Measurements from ENCODE around the gene ENDOV.
"Not testable (repeated sequence)": the region's sequence is repeated elsewhere in the genome, so short reads cannot be mapped to it uniquely, and the experiment has no call there.

Gene ENDOV

GRCh38 chr17:80389011-80389995 lies 25.7 kb upstream of the ENDOV start:
- DNase-seq, result no peak

DNA sequence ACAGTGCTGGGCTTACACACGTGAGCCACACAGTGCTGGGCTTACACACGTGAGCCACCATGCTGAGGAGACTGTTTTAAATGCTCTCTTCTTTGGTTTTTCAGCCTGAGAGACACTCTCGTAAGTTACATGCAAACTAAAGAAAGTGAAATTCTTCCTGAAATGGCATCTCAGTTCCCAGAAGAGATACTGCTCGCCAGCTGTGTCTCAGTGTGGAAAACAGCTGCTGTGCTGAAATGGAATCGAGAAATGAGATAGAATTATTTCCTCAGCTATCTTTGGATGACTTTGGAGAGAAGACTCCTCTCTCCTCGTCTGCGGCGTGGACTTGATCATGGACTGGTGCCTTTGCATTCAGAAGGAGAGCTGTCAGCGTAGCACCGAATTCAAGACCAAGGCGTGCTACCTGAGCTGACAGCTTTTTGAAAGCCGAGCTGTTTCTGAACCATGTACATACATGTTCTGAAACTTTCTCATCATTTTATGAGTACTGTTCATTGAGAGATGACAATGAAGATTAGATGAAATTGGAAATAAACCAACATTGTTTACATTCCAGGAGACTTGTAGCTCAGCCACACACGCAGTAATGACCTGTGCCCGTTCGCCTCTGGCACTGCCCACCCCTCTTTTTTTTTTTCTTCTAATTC lies 21.6 kb upstream of the ENDOV start:
- no peak for DNase-seq

GRCh38 chr17:80393961-80394360 lies 21.0 kb upstream of the ENDOV start:
- no peak for DNase-seq

- no peak for DNase-seq
Measured at GRCh38 chr17:80394629-80395216, 20.2 kb upstream of the ENDOV start.

DNA sequence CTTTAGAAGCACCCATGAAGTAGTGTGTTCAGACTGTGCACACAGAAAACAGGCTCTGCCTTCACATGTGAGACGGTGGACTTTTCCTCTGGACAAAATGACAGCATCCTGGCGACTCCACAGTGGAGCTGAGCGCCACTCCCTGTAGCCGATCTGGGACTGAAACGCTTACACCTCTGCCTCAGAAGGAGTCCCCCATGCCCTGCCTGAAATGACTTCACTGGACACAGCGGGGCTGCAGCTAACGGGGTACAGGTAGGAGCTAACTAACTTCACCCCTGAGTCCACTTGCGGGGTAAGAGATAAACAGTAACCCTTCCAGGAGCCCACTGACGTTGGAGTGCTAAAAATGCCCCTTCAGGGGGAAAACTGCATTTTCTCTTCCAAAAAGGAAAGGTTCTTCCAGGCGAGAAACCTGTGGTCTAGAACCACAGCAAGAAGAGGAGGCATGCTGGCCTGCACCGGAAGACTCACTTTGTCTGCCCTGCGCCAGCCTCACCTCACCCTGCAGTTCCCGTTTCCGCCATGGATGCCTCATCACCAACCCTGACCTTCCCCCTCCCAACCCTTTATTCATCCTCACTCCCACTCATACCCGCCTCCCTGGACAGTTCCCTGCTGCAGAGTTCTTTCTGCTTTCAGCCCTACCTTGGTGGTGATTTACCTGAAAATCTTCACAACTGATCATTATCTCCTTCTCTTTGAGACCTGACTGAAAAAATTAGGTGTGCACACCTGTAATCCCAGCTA lies 19.4 kb upstream of the ENDOV start:
- no peak for DNase-seq

- DNase-seq, result no peak
Measured at GRCh38 chr17:80396157-80397033, 18.6 kb upstream of the ENDOV start.

DNA sequence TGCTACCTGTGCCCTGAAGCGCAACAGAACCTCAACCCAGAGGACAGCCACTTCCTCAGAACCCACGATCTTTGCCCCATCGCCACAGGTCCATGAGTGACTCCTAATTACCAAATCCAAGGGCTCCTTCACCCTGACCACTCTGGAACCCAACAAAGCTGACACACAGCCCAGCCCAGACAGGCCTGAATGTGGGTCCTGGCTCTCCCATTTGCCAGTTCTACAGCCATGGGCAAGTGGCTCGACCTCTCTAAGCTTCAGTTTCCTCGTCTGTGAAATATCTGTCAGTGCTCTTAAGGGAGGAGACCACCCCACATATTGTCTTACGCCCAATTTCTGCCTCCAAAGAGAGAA lies 18.0 kb upstream of the ENDOV start:
- DNase-seq, result no peak

DNA sequence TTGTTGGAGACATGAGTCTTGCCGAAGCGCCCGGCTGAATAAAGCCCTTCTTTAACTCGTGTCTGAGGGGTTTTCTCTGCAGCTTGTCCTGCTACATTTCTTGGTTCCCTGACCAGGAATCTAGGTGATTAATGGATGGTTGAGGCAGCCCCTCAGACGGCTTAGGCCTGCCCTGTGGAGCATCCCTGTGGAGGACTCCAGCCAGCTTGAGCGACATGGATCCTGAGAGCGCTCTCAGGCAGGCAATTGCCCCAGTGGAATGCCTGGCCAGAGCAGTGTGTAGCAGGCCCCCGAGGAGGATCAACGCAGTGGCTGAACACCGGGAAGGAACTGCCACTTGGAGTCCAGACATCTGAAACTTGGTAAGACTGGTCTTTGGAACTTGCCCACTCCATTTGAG lies 17.3 kb upstream of the ENDOV start:
- no peak for DNase-seq

- DNase-seq, result not testable (repeated sequence)
Measured at GRCh38 chr17:80401086-80401485, 13.9 kb upstream of the ENDOV start.

DNA sequence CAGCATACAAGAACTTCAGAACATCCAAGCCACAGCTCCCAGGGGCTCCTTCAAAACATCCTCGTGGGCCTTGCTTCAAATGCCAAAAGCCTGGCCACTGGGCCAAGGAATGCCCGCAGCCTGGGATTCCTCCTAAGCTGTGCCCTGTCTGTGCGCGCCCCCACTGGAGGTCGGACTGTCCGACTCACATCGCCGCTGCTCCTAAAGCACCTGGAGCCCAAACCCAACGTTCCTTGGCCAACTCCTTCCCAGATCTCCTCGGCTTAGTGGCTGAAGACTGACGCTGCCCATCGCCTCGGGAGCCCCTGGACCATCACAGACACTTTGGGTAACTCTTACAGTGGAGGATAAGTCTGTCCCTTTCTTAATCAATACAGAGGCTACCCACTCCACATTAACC lies 12.9 kb upstream of the ENDOV start:
- DNase-seq, result not testable (repeated sequence)

- DNase-seq, result no peak
Measured at GRCh38 chr17:80402959-80403358, 12.0 kb upstream of the ENDOV start.

DNA sequence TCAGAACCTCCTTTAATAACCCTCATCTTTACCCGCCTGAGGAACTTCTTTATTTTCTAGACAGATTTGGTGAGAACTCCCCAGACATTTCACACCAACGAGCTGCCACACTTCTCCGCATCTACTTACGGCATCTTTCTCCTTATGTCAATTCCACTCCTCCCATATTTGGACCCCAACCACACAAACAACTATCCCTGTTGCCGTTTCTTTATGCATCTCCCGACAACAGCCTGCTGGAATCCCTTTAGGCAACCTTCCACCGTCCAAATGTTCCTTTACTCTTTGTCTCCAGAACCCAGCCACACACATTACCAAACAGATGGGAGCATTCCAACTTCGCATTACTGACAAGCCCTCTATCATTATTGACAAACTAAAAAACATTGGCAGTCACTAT lies 8.8 kb upstream of the ENDOV start:
- no peak for DNase-seq

GRCh38 chr17:80407917-80408316 lies 7.0 kb upstream of the ENDOV start:
- DNase-seq, result not testable (repeated sequence)

- no peak for DNase-seq
Measured at GRCh38 chr17:80408872-80409271, 6.1 kb upstream of the ENDOV start.

DNA sequence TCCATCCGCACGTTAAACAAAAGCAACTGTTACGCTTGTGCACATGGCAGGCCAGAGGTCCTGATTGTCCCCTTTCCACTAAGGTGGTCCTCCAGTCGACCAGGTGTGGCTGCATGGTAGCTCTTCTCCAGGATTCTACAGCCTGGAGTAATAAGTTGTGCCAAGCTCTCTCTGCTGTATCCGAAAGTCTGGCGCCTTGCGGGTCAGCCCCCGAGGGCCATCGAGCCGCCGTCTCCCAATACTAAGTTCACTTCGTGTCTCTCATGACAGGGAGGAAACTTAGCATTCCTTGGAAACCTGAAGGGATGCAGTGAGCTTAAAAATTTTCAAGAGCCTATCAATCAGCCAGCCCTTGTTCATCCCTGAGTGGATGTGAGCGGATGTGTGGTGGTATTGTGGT lies 5.3 kb upstream of the ENDOV start:
- DNase-seq, result no peak

DNA sequence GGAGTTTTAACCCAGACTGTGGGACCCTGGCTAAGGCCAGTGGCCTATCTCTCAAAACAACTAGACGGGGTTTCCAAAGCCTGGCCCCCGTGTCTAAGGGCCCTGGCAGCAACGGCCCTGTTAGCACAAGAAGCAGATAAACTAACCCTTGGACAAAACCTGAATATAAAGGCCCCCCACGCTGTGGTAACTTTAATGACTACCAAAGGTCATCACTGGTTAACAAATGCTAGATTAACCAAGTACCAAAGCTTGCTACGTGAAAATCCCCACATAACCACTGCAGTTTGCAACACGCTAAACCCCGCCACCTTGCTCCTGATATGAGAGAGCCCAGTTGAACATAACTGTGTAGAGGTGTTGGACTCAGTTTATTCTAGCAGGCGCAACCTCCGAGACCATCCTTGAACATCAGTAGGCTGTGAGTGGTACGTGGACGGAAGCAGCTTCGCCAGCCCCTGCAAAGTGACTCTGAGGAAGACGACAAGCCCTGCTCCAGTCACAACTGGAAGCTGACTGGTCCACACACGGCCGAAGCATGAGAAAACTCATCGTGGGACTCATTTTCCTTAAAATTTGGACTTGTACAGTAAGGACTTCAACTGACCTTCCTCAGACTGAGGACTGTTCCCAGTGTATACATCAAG lies 4.4 kb upstream of the ENDOV start:
- DNase-seq, result not testable (repeated sequence)

- no peak for DNase-seq
Measured at GRCh38 chr17:80413771-80414507, 1.0 kb upstream of the ENDOV start.

- no peak for DNase-seq
Measured at GRCh38 chr17:80414508-80414802, 512 bp upstream of the ENDOV start.

DNA sequence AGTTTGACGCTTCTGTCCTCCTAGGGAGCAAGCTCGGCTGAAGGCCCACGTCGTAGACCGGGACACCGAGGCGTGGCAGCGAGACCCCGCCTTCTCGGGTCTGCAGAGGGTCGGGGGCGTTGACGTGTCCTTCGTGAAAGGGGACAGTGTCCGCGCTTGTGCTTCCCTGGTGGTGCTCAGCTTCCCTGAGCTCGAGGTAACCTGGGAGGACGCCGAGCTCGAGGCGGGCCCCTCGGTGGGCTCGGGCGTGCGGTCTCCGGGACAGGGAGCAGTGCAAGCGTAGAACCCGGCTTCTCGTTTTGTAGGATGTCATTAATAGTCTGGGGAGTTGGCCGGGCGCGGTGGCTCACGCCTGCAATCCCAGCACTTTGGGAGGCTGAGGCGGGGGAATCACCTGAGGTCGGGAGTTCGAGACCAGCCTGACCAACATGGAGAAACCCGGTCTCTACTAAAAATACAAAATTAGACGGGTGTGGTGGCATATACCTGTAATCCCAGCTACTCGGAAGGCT lies 715 bp downstream of the ENDOV start:
- no peak for DNase-seq

DNA sequence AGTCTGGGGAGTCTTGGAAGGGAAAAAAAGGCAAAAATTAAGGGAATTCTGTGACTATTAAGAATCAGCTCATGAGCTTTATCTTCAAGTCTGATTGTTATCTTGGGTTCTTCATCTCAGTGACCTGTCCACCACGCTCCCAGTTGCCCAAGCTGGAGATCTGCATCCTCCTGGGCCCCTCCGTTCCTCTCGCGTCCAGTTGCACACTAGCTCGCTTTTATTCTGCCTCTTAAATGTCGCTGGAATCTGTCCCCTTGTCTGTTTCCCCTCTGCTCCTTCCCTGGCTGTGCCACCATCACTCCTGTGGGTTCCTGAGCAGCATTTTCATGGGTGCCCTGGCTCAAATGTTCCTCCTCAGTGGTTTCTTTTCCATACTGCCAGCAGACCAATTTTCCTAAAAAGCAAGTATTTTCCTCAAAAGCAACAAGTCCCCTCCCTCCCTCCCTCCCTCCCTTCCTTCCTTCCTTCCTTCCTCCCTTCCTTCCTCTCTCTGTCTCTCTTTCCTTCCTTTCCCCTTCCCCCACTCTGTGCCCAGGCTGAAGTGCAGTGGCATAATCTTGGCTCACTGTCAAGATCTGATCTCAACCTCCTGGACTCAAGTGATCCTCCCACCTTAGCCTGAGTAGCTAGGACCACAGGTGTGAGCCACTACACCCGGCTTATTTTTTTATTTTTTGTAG lies 1.4 kb downstream of the ENDOV start:
- no peak for DNase-seq

All from femur (tissue), 1 donor.